Fibroblast of skin of scalp (primary cell): ENCODE data around the gene ARPC4.

Experiments
- DNase-seq: peaks from one replicate; pipeline ENCODE4 v3.0.0-alpha.2; 2013

ARPC4 gene

DNA sequence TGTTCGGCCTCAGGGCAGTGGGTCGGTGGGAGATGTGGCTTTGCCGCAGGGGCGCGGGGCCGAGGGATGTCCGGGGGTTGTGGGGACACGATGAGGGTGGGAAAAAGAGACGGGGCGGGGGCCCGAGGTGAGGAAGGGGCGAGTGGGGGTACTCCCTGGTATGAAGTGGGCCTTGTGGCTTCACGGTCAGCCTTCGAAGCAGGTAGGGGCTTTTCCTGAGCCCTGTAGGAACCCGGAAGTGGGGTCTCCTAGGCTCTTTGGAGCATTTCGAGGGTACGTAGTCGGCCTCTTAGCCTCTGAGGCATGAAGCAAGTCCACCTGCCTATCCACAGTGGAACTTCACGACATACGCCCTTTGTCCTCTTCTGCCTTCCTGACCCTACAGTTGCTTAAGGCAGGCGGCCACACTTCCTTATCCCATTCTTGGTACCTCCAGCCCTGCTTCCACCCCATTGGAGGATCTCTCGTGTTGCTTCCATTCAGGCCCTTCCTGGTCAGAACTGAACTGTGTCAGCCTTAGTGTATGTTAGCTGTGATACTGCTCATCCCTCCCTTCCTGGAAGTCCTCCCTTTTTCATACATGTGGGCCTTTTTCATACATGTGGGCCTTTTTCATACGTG is 389 bp downstream of the ARPC4 start:
- DNase-seq: peak; percentile 33

DNA sequence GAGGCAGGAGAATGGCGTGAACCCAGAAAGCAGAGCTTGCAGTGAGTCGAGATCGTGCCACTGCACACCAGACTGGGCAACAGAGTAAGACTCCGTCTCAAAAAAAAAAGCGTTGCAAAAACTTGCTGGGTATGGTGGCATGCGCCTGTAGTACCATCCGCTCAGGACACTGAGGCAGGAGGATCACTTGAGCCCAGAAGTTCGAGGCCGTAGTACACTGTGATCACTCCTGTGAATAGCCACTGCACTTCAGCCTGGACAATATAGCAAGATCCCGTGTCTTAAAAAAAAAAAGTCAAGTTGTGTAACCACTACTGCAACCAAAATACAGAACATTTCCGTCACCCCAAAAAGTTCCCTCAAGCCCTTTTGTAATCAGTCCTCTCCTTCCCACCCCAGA is 1.5 kb downstream of the ARPC4 start:
- no peak for DNase-seq

DNA sequence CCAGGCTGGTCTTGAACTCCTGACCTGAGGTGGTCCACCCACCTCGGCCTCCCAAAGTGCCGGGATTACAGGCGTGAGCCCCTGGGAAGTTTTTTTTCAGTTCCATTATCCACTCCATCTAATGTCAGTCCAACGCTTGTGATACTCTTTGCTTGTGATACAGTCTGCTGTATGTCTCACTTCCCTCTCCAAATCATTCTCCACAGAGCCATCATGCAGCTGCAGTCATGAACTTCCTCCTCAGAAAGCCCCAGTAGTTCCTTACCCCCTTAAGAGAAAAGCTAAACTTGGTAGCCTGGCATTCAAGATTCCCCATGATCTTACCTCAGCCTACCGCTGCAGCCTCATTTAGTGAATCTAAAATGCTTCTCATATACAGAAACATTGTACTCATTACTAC is 2.3 kb downstream of the ARPC4 start:
- no peak for DNase-seq

- no peak for DNase-seq
Observed at GRCh38 chr3:9797196-9797945, 4.5 kb downstream of the ARPC4 start.

GRCh38 chr3:9800529-9800928 is 7.6 kb downstream of the ARPC4 start:
- DNase-seq: no peak

- DNase-seq: no peak
Observed at GRCh38 chr3:9803494-9803893, 10.6 kb downstream of the ARPC4 start.

DNA sequence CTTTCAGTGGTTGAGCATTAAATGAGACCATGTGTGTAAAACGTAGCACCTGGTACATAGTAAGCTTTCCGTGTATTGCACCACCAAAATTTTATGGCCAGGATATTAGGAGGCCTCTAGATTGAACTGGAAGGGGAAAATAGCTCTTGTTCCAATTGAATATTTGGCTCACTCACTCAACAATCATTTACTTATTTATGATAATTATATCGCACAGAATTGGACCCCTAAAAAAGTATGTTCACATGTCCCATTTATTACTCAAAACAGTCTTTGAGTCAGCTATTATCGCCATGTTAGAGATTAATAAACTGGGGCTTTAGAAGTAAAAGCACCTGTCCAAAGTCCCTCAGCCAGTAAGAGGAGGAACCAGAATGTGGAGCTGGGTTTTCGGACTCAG is 12.1 kb downstream of the ARPC4 start:
- DNase-seq: no peak

DNA sequence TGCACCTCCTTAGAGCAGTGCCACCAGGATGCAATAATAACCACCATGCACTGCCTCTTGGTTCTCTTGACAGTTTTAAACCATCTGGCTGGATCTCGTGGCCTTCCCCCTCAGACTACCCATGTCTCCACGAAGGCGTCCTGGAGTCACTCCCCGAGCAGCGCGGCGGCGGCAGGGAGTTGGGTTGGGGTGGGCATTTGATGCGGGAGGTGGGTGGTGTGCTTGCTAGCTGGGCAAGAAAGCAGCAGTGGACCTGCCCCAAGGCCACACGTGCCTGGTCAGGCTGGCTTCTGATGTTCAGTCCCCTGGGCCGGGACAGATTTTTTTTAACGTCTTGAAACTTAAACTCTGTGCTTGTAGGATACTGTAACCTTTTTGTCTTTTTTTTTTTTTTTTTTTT is 13.3 kb downstream of the ARPC4 start:
- DNase-seq: no peak

- DNase-seq: no peak
Observed at GRCh38 chr3:9806688-9807589, 14.1 kb downstream of the ARPC4 start.

- DNase-seq: no peak
Observed at GRCh38 chr3:9807981-9808344, 15.1 kb downstream of the ARPC4 start.

GRCh38 chr3:9808345-9809037 is 15.6 kb downstream of the ARPC4 start:
- peak; percentile 36 for DNase-seq

DNA sequence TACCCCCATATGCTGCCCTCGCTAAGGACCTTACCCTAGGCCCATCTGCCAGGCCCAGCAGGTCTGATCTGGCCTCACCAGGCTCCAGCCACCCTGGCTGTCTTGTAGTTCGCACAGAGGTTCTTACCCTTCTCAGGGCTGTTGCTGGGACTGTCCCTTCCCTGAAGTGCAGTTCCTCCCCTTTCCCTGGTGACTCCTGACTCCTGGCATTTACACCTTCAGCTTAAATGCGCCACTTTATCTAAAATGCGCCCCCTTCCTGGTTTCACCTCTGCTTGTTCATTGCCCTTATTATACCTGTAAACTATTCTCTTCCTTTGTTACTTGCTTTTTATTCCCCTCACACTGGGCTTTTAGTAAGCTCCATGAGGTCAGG is 16.3 kb downstream of the ARPC4 start:
- no peak for DNase-seq

- peak; percentile 63 for DNase-seq
Observed at GRCh38 chr3:9809615-9810432, 16.9 kb downstream of the ARPC4 start, which contains the start of gene TTLL3. TSS of gene TTLL3 (plus strand) at chr3:9810262. CDS start at chr3:9810662, 400 bp downstream.

GRCh38 chr3:9810433-9810770 is 17.5 kb downstream of the ARPC4 start:
- DNase-seq: no peak

DNA sequence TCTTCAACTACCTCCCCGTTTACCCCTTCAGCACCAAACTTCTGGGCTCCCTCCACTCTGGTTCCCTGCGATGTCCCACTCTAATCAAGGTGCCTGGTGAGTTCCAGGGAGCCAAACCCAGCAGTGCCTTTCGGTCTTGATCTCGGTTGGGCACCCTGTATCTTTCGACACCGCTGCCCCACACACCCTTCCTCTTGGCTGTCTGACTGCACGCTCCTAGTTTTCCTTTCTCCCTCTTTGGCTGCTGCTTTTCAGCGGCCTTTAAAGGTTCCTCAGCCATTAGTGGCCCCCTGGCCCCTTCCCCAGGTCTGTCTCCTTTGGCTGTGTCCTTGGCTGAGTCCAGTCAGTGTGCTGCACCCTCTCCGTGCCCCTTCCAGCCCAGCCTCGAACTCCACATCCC is 18.0 kb downstream of the ARPC4 start:
- no peak for DNase-seq

GRCh38 chr3:9812870-9813483 is 20.1 kb downstream of the ARPC4 start:
- DNase-seq: no peak

DNA sequence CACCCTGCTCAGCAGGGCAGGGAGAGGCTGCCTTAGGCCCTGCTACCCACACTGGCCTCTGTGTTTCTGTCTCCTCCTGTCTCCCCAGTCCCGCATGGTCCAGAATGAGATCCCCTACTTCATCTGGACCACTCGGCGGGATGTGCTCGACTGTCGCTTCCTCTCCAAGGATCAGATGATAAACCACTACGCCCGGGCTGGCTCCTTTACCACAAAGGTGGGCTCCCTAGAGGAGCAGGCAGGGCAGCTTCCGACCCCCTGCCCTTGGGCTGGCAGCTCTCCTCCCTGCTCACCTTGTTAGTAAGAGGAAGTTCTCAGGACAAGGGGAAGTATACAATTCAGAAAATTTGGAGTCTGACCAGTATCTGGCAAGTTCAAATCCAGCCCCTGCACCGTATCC is 23.1 kb downstream of the ARPC4 start:
- DNase-seq: no peak

DNA sequence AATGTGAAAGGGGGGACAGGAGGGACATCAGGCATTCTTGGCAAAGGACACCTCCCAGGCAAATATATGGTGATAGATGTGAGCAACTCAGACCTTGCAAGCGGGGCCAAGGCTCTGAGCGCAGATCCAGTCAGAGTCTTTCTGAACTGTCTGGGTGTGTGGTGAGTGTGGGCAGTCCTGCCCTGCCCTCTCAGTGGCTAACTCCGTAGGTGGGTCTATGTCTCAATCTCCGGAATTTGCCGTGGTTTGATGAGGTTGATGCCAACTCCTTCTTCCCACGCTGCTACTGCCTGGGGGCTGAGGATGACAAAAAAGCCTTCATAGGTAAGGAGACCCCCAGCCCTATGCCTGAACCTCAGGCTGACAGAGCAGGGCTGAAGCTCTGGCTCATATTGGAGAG is 24.6 kb downstream of the ARPC4 start:
- no peak for DNase-seq

GRCh38 chr3:9818666-9819335 is 25.9 kb downstream of the ARPC4 start:
- DNase-seq: no peak

GRCh38 chr3:9820543-9820942 is 27.7 kb downstream of the ARPC4 start:
- DNase-seq: no peak

- DNase-seq: peak; percentile 15
Observed at GRCh38 chr3:9820946-9821345, 28.1 kb downstream of the ARPC4 start.
